Stimulated activated CD8-positive, alpha-beta memory T cell treated with anti-CD3 and anti-CD28 coated beads, Interleukin-15, amount 100 ng/mL, for 24 hours (primary cell): ENCODE measurements around the gene TBC1D22B.

Experiments
- DNase-seq: peaks from one replicate; pipeline ENCODE4 v3.0.0-alpha.2; 2020; ENCODE audit warnings: low read depth

The TBC1D22B gene

DNA sequence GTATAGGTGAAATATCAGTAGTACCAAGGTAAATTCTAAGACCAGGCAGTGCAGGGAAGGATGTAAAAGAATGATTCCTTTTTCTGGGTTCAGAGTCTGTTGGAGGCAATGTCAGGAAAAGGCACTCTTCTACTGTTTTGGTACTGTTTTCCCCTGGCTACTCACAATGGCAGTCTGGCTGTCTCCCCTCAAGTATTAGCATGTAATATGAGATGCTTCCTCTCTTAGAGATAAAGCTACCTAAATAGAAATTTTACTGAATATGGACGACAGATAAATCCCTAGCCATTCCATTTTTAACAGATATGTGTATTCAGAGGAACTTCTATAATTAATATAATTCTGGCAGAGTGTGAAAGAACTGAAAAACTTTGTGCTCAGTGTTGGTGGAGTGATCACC lies 99.7 kb downstream of the TBC1D22B start:
- no peak for DNase-seq

DNA sequence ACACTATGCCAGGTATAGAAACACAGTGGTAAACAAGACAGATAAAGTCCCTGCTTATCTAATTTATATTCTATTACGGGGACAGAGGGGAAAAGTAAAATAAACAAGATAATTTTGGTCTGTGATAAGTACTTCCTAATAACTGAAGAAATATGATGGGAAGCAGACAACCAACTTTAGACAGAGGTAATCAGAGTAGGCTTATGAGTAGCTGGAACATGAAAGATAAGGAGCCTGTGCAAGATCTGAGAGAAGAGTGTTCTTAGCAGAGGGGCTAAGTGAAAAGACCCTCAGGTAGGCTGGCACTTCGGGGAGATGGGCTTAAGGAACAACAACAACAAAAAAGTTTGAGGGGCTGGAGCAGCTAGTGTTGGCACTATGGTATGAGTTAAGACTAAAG lies 100.3 kb downstream of the TBC1D22B start:
- DNase-seq: no peak

DNA sequence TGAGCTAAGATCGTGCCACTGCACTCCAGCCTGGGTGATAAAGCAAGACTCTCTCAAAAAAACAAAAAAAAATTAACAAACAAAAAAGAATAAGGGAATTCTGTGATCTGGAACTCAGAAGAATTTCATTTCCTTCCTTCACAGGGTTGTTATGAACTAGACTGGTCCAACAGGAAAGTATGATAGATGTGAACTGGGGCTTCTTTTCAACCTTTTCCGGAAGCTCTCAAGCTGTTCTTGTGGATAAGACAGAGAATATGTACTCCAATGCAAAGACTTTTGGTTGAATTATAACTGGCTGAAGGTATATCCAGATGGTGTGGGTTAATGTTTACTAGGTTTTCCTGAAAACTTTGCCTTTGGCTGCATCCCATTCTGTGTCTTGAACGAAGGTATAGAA lies 101.5 kb downstream of the TBC1D22B start:
- DNase-seq: no peak

DNA sequence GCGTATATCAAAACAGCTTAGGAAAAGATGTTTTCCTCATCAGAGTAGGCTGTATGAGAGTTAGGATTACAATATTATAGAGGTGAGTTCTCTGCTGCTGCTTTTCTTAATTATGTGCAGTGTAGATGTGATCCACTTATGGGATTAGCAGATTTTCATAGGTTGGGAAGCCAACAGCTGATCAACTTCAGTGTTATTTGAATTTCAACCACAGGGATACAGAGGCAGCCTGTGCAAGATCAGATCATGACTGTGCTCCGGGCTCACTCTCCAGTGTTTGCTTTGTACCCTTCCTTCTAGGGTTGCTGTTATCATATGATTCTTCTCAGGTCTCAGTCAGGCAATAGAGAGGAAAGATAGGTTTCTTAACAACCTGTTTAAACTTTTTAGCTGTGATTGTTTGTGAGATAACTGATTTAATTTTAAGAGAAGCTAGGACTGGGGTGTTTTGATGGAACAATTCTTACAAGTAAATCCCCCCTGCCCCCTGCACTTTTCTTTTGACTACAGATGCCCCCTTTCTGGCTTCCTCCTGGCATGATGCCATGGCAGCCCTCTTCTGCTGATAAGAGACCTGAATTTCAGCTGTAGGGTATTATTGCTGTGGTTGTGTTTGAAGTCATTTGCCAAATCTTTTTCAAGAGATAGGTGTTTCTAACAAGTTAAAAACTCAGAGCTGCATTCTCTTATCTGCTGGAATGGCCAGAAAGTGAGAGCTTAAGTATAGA lies 104.7 kb downstream of the TBC1D22B start:
- DNase-seq: no peak

DNA sequence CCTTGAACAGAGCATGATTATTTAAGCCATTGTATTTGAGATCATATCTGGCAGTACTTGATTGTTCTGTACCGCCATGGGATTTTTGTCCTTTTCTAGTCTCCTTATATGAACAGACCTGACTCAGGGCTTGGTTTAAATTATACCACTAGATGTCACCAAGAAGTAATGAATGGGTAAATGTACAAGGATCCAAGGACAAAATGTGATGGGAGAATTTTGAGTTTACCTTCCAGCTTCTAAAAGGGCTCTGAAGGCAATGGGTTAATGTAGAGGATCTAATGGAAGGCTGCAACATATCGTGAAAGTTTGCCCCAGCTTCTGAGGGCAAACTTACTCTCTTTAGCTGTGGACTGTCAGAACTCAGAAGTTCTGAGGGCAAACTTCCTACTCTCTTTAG lies 108.2 kb downstream of the TBC1D22B start:
- no peak for DNase-seq

DNA sequence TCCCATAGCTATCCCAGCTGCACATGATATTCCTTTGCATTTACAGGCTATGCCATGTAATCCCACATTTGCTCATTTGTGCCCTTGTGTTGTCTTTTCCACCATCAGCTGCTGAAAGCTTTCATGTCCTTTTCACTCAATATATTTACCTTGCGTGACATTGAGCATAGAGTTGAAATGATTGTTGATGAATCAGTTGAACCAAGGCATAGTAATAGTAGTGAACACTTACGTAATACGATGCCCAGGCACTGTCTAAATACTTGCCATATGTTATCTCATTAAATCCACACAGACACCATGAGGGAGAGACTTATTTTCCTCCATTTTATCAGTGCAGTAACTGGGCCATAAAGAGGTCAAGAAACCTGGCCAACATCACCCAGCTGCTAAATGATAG lies 109.3 kb downstream of the TBC1D22B start:
- no peak for DNase-seq

DNA sequence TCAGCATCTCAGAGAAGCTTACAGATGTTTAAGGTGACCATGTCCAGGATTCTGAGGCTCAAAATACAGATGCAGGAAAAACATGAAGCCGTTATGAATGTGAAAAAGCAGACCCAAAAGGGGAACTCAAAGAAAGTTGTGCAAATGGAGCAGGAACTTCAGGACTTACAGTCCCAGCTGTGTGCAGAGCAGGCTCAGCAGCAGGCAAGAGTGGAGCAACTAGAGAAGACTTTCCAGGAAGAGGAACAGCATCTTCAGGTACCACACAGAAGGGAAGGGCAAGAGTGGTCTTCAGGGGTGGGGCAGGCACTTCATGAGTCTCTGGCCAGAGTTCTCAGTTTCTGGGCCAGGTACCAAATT lies 111.4 kb downstream of the TBC1D22B start:
- DNase-seq: no peak

DNA sequence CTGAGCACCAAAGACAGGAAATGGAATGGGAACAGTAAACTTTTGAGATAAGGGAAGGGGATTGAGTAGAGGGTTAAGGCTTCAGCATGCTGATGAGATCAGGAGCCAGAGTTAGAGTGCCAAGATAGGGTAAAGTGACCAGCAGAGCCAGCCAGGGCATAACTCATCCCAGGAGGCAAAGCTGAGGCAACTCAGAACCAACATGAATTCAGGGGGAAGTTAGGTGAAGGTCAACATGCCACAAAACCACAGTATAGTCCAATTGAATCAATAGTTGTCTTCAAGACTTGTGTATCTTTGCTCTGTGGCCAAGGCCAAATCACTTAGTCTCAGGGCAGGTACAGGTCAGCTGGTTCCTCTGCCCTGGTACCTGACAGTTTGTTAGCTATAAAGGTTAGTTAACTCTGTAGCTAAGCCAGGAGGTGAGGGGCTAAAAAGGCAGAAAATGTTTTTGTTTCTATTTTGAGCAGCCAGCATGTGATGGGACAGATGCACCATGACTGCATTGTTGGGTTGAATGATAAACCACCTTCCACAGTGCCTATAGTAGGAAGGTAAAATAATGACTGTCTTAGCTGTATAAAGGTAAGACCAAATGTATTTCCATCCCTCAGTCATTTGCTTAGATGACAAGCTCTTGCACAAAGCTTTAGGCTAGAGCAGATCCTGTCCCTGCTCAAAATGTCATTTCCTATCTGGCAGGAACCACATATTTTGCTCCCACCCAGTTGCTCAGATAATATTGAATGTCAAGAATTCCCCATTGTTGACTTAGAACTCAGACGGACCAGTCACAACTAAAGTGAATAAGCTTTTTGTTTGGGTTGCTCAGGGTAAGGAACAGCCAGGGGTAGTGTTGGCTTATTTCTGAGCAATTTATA lies 112.0 kb downstream of the TBC1D22B start:
- no peak for DNase-seq

DNA sequence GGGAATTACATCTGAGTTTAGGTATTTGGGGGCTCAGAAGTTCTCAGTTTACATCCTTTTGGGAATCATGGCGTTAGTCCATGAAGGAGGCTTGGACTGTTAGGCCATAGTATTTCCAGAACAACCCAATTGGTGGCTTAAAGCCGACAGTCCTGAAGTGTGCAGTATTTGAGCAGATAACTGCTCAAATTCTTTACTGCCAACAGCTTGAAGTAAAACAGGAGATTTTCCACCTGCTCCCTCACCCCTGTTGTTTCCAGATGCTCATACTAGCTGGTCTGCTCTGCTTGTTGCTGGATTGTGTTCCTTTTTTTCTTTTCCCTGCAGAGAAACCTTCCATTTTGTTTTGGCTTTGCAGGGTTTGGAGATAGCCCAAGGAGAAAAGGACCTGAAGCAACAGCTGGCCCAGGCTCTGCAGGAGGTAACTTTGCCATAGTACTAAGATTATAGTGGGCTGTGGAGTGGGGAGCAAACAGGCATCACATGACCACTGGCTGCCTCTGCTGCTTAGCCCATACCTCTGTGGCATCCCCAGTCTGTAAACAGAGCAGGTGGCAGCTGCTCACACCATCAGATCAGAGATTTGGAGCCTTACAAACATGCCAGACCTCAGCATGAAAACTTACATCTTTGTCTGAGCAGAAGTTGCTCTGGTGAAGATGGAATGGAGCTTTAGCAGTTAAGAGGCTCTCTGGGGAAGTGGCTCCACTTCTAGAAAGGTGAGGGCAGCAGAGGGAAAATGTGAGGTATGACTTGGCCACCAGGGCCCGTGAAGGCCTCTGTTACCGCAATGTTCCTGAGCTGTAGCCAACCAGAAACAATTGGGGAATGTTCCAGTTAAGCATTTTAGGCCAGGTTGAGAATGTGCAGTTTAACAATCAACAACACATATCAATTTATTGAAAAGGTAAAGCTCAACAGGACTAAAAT lies 113.8 kb downstream of the TBC1D22B start:
- DNase-seq: no peak

DNA sequence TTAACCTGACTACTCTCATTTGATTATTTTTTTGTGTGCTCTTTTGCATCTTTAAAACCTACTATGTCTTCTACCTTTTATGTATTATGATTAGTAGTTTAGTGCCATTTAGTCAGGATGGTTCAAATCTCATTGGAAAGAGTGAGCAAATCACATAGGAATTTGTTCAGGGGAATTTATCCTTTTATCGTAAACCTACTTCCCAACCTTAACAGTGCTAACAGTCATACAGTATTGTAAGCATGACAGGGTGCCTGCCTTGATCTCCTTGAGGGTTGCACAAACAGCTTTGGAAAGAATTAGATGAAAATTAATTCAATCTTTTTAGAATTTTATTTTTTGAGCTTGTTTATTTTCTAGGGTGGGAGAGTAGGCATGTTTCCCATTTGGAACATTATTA lies 114.5 kb downstream of the TBC1D22B start:
- DNase-seq: no peak

DNA sequence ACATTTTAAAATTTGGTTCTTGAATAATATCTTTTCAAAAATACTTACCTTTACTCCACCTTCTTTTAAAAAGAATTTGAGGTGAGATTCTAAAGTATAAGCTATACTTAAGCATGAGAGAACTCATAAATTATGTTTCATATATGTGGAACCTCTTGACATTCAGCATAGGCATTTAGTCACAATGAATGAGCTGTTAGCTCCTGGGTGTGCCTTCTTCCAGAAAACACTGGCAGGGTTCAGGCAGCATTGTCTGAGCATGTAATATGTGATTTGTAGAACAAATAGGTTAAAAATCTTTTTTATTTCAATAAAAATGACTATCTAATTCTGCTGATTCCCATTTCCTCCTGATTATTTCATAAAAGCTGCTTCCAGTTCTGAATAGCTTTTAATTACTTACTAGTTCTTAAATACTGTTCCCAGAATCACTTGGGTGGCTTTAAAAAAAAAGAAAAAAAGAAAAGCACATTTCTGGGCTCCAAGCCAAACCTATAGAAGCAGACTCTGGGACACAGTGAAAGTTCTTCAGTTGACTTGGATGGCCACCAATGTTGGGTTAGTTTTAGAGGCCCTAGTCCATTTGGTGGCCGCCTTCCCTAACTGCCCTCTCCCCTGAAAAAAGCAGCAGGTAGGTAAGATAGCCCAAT lies 116.4 kb downstream of the TBC1D22B start:
- DNase-seq: no peak

DNA sequence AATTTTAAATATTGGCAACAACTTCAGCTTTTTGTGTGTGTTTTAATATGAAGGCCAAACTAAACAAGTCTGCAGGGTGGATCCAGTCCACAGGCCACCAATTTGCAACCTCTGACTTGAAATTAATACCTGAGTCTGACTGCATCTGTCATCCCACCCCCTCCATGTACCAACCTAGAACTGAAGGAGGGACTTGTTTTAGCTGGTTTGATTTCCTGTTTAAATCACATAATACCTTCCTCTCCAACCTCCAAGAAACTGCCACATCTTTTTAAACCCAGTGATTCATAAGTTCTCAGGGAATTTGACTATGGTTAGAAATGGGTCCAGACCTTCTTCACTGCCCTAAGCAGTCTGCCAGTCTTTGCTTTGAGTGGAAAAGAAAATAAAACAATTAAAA lies 117.8 kb downstream of the TBC1D22B start:
- no peak for DNase-seq

DNA sequence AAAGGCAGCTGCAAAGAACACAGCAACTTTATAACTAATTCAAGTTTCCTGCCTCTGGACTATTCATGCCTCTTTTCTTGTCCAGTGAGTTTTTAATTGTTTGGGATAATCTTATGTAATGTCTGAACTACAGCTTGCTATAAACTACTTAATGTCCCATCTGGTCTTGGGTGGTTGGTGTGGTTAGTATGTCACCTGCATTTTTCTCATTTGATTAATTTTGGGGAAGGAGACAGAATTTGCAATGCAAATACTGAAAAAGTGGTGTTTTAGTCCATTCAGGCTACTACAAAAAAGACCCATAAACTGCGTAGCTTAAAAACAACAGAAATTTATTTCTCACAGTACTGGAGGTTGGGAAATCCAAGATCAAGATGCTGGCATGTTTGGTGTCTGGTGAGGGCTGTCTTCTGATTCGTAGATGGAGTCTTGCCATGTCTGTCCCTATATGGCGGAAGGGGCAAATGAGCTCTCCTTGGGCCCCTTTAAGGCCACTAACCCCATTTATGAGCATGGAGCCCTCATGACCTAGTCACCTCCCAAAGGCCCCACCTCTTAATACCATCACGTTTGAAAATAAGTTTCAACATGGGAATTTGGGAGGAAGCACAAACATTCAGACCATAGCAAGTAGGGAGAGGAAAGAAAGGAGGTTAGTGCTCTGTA lies 118.6 kb downstream of the TBC1D22B start:
- DNase-seq: no peak

DNA sequence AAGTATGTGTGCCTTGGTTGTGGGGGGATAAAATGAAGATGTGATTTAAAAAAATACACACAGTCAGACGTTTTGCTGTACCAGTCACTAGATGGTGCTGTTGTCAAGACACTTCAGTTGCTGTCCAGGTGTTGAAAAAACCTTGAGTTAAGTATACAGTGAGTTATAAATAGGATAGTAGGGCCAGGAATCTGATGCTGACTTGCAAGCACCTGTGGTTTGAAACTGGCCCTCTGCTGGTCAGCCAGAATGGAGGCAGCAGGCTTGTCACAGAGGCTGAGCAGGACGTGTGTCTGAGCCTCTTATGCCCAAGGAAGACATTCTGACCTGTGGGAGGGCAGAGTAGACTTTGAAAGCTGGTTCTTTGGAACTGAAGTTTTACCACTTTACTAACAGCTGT lies 124.0 kb downstream of the TBC1D22B start:
- no peak for DNase-seq
